ENCODE results near the gene MEIS2.

- no peak for TF ChIP-seq CTCF (IDR thresholded peaks at IDR 0.05)
- no peak for TF ChIP-seq EP300 (IDR thresholded peaks at IDR 0.05)
- no peak for TF ChIP-seq POLR2A (IDR thresholded peaks at IDR 0.05)
These were observed 22.6 kb downstream of the MEIS2 start for GRCh38 chr15:37077623-37078351.
